HG02970 (cell line): ENCODE data around the gene PPP1R14C.

Experiments used
- ATAC-seq: cut with Tn5 transposase; IDR thresholded peaks from one replicate; pipeline ENCODE4 v1.9.1; 2021; ENCODE audit warnings: mild to moderate bottlenecking, moderate library complexity, moderate number of reproducible peaks; ENCODE audit not compliant: unreplicated experiment, low FRiP score

Gene PPP1R14C

DNA sequence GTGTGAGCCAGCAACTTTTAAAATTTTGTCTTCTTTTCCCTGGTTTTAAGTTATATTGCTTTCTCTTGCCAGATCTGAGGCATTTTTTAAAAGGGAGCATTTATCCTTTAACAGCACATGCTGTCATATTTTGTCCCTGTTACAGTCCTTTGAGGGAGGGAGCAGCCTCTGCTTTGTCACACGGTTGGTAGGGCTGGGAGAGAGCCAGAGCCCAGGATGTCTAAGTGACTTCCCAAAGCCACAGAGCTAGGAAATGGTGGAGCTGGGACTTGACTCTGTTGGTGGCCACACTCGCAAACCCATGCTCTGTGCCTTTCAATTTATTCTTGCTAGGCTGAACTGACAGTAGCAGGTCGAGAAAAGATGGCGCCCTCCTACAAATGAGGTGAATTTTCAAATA lies 145.6 kb downstream of the PPP1R14C start:
- ATAC-seq = no peak

DNA sequence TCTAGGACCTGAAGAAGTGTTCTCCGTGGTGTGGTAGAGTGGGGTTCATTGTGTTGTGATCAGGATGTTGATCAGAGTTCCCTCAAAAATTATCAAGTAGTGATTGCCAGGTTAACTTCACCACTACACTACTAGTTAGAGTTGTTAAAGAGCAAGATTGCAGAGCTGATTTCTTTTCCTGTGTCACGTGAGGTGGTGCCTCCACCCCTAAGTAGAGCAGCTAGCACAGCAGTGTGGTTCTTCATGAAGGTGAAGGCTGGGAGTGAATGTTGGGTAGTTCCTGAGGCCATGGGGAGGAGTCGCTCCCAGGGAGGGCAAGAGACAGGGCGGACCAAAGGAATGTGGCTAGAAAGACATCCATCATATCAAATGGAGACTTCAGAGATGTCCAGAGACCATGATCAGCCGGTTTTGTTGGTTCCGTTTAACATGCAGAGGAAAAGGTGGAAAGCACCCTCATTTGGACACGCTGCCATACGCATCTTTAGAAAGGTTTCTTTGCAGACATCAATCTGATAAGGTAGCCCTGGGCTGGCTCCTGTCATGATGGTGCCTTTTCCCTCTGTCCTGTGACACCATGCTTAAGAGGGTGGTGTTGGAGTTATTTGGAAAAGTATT lies 146.7 kb downstream of the PPP1R14C start:
- no peak for ATAC-seq

DNA sequence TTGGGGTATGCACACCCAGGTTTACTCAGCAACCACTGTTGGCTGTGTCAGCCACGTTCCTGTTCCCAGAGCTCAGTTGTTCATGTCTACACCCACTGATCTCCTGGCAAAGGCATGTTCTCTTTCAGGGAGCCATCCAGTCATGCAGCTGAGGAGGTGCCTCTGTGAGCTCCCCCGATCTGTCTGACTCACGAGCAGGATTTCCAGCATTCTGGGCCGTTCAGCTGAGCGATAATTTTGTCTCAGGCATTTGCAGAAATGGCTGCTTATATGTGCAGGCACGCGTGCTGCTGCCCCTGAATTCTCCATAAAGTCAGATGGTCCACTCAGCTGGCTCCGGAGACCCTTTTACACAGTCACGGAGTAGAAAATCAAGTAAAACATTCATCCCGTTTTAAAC lies 147.6 kb downstream of the PPP1R14C start:
- ATAC-seq = no peak

DNA sequence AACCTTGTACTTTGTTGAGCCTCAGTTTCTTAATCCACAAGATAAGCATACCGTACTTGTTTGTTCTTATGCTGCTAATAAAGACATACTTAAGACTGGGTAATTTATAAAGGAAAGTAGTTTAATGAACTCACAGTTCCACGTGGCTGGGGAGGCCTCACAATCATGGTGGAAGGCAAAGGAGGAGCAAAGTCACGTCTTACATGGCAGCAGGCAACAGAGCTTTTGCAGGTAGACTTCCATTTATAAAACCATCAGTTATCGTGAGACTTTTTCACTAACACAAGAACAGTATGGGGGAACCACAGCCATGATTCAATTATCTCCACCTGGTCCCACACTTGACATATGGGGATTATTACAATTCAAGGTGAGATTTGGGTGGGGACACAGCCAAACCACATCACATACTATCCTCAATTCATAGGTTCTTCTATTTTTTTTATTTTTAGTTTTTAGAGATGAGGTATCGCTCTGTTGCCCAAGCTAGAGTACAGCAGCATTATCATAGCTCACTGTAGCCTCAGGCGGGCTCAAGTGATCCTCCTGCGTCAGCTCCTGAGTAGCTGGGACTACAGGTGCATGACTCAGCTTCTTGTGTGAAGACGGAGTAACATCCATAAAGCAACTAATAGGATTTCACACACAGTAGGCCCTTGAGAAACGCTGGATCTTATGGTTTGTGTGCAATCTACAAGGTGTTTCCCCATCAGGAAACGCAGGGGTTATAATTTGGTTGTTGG lies 149.3 kb downstream of the PPP1R14C start:
- ATAC-seq = no peak

DNA sequence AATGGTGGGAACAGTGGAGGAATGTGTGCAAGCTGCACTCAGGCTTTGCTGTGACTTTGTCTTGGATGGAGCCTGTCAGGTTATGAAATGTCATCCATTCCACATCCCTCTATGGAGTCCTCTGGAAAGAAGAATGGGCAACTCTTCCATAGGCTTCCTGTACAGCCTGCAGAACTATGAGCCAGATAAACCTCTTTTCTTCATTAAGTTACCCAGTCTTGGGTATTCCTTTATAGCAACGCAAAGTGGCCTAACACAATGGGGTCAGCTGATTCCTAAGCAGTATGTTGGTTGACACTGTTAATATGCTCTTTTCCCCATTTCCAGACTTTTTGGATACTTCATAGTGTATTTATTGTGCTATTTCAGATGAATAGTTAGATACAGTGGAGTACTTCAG lies 150.2 kb downstream of the PPP1R14C start:
- ATAC-seq = no peak

GRCh38 chr6:150293423-150294173 lies 150.8 kb downstream of the PPP1R14C start:
- no peak for ATAC-seq

DNA sequence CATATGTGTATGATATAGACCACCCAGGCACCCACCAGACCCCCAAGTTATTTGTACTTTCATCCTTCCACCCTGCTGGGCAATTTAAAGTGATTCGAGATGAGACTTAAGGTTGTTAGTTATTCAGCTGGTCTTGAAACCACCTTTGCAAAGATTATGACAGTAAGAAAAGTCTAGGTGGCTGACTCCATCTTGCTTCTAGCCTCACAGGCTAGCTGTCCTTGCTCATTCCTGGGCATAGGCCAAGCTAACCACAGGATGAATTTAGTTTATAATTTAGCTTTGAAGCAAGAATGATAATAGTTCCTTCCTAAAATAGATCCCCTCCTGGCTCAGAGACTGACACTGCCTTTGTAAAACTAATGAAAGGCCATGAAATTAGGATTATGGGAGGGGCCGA lies 154.0 kb downstream of the PPP1R14C start:
- ATAC-seq = no peak

GRCh38 chr6:150297327-150298029 lies 154.6 kb downstream of the PPP1R14C start:
- ATAC-seq = no peak

DNA sequence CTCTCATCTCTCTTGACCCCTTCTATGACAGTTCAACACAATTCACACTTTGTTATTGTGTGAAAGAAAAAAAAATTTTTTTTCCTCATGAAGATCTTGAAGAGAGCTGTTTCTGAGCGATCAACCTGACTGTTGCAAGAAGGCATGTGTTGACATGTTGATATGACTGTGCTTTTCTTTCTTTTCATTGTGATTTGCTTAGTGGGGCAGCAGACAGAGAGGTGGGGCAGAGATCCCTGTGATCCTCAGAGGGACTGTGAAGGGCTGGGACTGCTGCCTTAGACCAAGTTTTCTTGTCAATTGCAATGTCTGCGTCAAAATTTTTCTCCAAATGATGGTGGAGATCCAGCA lies 155.2 kb downstream of the PPP1R14C start:
- ATAC-seq = no peak

DNA sequence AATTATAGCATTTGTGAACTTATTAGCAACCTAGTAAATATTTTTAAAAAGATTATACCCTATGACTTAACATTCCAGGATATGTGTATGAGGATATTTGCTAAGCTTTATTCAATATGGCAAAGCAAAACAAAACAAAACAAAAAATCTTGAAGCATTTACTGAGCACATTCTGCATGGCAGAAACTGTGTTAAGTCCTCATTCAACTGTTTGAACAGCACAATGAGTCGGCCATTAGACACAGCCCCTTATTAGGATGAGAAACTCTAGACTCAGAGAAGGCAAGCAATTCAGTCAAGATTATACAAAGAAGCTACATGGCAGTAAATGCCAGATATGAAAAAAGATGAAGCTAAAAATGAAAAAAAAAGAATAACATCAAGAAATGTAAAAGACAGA lies 155.8 kb downstream of the PPP1R14C start:
- ATAC-seq = no peak
